Body of pancreas (tissue), 4 donors: ENCODE measurements around the gene MPL. TPM values are rescaled to one million over a fixed set of nuclear protein-coding genes. Genes with fewer than 3 reads are reported as not detected.

Experiments used
- ATAC-seq: fragments of 150-250 bp; one replicate; pipeline ENCODE4 v1.9.1; 2016
- DNase-seq, 4 donors: peaks; one replicate each; pipeline ENCODE4 v3.0.0-alpha.2; 2019
- H3K27ac ChIP-seq, 4 donors: fragments of 200-600 bp; sonication (generic); 1 replicate in 3 of 4; 2 replicates in 1 of 4; pipeline versions ENCODE4 v1.5.1 to v1.6.1; 2016 to 2019; ENCODE audit warnings: mild to moderate bottlenecking in 1 of 4, mixed read lengths in 1 of 4, moderate library complexity in 1 of 4
- H3K27me3 ChIP-seq, 2 donors: fragments of 200-600 bp; sonication (generic); one replicate each; pipeline ENCODE4 v1.6.0; 2016; ENCODE audit warnings: mild to moderate bottlenecking in 1 of 2
- H3K36me3 ChIP-seq, 2 donors: fragments of 200-600 bp; sonication (generic); replicated peaks in 1 of 2; 2 replicates each; pipeline ENCODE4 v1.5.1; 2016; ENCODE audit warnings: low read depth in 2 of 2; ENCODE audit not compliant: insufficient read depth in 1 of 2
- H3K4me1 ChIP-seq: fragments of 200-600 bp; sonication (generic); one replicate; pipeline ENCODE4 v1.6.0; 2016
- H3K4me3 ChIP-seq, 2 donors: fragments of 200-600 bp; sonication (generic); 1 replicate in 1 of 2; 2 replicates in 1 of 2; pipeline ENCODE4 v1.5.1; 2016 to 2019
- H3K9me3 ChIP-seq, 3 donors: fragments of 200-600 bp; sonication (generic); 1 replicate in 2 of 3; 2 replicates in 1 of 3; pipeline ENCODE4 v1.5.1; 2016
- POLR2A ChIP-seq, 3 donors: fragments of 450-650 bp; IDR thresholded peaks; one replicate each; pipeline ENCODE4 v1.6.1; 2016; ENCODE audit warnings: antibody characterized with exemption in 3 of 3, mild to moderate bottlenecking in 2 of 3
- WGBS, 2 donors: methylation state at CpG; one replicate each; pipeline ENCODE4 v1.1.5; 2017; 5-methylcytosine and 5-hydroxymethylcytosine counted together
- intact Hi-C: fragments of 100-400 bp; cut with DNase I; formaldehyde crosslinking; loops from one replicate; pipeline ENCODE4 v1.15.1; 2023
- total RNA-seq, 2 donors: library from RNA; depleted of rRNA; stranded (reverse); fragments of >200 nt; gene quantifications; one replicate each; pipeline ENCODE4 v1.1.0, GENCODE V29; 2016
- TF ChIP-seq, protein P1 (sequence below), 7 experiments: fragments of 450-650 bp in 4 of 7; fragments of 200-600 bp in 3 of 7; sonication (generic) in 3 of 7; IDR thresholded peaks; one replicate each; pipeline ENCODE4 v1.5.1; 2016 to 2019; ENCODE audit warnings: antibody characterized with exemption in 7 of 7

The MPL gene
- total RNA-seq, 2 donors from 2014 or later = not detected

DNA sequence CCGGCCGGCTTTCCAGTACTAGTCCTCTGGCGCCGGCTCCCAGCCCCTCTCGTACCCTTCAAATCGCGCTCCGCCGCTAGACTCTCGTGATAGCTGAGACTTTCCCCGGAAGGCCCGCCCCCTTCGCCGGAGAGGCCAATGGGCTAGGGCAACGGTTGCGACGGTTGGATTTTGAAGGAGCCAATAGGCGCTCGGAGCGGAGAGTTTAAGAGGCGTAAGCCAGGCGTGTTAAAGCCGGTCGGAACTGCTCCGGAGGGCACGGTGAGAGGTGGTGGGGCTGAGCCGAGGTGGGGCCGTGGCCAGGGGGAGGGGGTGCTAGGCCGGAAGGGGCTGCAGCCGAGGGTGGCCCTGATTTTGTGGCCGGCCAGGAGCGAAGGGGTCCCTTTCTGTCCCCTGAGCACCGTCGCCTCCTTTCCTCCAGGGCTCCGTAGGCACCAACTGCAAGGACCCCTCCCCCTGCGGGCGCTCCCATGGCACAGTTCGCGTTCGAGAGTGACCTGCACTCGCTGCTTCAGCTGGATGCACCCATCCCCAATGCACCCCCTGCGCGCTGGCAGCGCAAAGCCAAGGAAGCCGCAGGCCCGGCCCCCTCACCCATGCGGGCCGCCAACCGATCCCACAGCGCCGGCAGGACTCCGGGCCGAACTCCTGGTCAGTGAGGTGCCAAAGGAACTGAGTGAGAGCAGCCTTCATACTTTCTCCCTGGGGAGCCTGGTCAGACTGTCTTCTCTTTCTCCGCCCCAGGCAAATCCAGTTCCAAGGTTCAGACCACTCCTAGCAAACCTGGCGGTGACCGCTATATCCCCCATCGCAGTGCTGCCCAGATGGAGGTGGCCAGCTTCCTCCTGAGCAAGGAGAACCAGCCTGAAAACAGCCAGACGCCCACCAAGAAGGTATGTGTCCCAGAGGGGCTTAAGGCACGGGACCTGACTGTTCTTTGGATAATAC lies 21.4 kb downstream of the MPL start, which contains the start of gene CDC20:
TSS of gene CDC20 (plus strand) at position 236 of the 948 bp plus-strand sequence. CDS start at position 471, 235 bp downstream.
- Histone ChIP-seq H3K4me1 (peaks cover 13% of the 10 kb centered on the region), H3K36me3 (peaks cover 0 to 10% of the 10 kb centered on the region in 2 donors), H3K27me3 (no peaks in the 10 kb centered on the region), H3K9me3 (no peaks in the 10 kb centered on the region), H3K27ac (peak within 1 kb of the TSS; percentile 79 to 93 (median 86)), H3K4me3 (peak within 1 kb of the TSS; percentile 16 to 20)
- intact Hi-C loops = loop anchor here (10.0 kb wide), 1 partner anchor 64 kb away; no protein-coding TSS in a partner anchor
- ATAC-seq = peak; percentile 99
- DNase-seq = peak; percentile 98 to 99 (median 99)
- TF ChIP-seq, protein P1, sequence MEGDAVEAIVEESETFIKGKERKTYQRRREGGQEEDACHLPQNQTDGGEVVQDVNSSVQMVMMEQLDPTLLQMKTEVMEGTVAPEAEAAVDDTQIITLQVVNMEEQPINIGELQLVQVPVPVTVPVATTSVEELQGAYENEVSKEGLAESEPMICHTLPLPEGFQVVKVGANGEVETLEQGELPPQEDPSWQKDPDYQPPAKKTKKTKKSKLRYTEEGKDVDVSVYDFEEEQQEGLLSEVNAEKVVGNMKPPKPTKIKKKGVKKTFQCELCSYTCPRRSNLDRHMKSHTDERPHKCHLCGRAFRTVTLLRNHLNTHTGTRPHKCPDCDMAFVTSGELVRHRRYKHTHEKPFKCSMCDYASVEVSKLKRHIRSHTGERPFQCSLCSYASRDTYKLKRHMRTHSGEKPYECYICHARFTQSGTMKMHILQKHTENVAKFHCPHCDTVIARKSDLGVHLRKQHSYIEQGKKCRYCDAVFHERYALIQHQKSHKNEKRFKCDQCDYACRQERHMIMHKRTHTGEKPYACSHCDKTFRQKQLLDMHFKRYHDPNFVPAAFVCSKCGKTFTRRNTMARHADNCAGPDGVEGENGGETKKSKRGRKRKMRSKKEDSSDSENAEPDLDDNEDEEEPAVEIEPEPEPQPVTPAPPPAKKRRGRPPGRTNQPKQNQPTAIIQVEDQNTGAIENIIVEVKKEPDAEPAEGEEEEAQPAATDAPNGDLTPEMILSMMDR (IDR thresholded peaks at IDR 0.05) = no peak
- TF ChIP-seq POLR2A (IDR thresholded peaks at IDR 0.05) = peak in 1 of 3 donors; percentile 3
- 3 to 5% methylated on average over 21 to 55 of the region's 59 CpGs for WGBS, 2 donors

DNA sequence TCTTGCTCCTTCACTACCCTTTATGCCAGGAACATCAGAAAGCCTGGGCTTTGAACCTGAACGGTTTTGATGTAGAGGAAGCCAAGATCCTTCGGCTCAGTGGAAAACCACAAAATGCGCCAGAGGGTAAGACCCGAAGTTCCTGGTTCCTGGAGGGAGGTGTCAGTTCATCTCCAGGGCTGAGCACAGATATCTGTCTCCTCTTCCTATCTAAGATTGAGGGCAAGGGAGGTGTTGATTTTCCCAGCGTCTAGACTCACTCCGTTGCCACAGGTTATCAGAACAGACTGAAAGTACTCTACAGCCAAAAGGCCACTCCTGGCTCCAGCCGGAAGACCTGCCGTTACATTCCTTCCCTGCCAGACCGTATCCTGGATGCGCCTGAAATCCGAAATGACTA lies 22.1 kb downstream of the MPL start:
- no peak overlapping the region for H3K4me3 ChIP-seq
- peaks cover 13% of the 10 kb centered on the region for H3K4me1 ChIP-seq
- peaks cover 0 to 15% of the 10 kb centered on the region in 2 donors for H3K36me3 ChIP-seq
- DNase-seq = no peak
- WGBS, 2 donors = 30 to 35% methylated on average over 8 to 11 of the region's 11 CpGs
- no peak overlapping the region for H3K27ac ChIP-seq
- ATAC-seq = no peak
- no peak for TF ChIP-seq POLR2A (IDR thresholded peaks at IDR 0.05)
- TF ChIP-seq, protein P1 (IDR thresholded peaks at IDR 0.05) = no peak
- H3K27me3 ChIP-seq = no peaks in the 10 kb centered on the region
- intact Hi-C loops = loop anchor here (10.0 kb wide), 2 partner anchors 65 to 125 kb away; no protein-coding TSS in a partner anchor
- no peaks in the 10 kb centered on the region for H3K9me3 ChIP-seq

DNA sequence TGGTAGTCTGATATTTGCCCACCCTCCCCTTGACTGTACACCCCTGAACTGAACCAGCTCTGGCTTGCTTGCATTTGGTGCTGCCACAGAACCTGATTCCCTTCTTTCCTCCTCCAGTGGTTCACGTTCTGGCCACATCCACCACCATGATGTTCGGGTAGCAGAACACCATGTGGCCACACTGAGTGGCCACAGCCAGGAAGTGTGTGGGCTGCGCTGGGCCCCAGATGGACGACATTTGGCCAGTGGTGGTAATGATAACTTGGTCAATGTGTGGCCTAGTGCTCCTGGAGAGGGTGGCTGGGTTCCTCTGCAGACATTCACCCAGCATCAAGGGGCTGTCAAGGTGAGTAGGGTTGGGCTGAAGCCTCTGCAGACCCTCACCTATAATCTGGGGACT lies 23.0 kb downstream of the MPL start:
- TF ChIP-seq POLR2A (IDR thresholded peaks at IDR 0.05) = no peak
- TF ChIP-seq, protein P1 (IDR thresholded peaks at IDR 0.05) = no peak
- H3K4me3 ChIP-seq = no peak overlapping the region
- ATAC-seq = no peak
- H3K27ac ChIP-seq = no peak overlapping the region
- intact Hi-C loops = loop anchor here (10.0 kb wide), 1 partner anchor 126 kb away; no protein-coding TSS in a partner anchor
- WGBS, 2 donors = 63 to 75% methylated on average over 4 of the region's 4 CpGs
- H3K9me3 ChIP-seq = no peaks in the 10 kb centered on the region
- H3K27me3 ChIP-seq = no peaks in the 10 kb centered on the region
- DNase-seq = no peak
- H3K4me1 ChIP-seq = peaks cover 14% of the 10 kb centered on the region
- H3K36me3 ChIP-seq = peaks cover 0 to 18% of the 10 kb centered on the region in 2 donors

DNA sequence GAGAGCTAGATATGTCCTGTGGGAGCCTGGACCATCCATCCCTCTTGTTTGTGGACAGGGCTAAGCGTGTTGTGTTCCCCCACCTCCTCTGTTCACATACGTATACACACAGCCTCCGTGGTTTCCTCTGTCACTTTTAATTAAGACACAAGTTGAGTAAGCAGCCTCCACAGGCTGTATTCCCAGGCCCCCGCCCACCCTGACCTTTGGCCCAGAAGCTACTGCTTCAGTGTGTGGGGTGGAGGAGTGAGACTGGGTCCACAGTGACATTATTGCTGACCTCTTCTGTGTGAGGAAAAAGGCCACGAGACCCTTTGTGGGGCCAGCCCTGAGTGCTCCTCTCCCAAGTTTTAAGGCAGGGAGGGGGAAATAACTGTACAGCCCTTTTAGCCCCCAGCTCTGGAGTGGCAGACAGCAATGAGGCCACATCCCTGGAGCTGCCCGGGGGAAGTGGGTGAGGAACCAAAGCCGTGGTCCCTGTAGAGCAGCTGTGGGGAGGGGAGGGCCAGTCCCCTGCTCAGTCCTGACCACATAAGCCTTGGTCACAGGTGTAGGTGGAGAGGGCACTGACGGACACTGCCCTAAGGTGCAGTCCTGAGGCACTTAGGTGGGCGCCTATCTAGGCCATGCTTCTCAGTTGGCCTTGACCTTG lies 25.8 kb downstream of the MPL start:
- TF ChIP-seq, protein P1 (IDR thresholded peaks at IDR 0.05) = no peak
- TF ChIP-seq POLR2A (IDR thresholded peaks at IDR 0.05) = no peak
- no peak for DNase-seq
- no peak overlapping the region for H3K27ac ChIP-seq
- H3K4me3 ChIP-seq = no peak overlapping the region
- H3K4me1 ChIP-seq = peaks cover 26% of the 10 kb centered on the region
- 81 to 86% methylated on average over 9 of the region's 9 CpGs for WGBS, 2 donors
- ATAC-seq = no peak
- H3K27me3 ChIP-seq = no peaks in the 10 kb centered on the region
- intact Hi-C loops = loop anchor here (10.0 kb wide), 1 partner anchor 129 kb away; no protein-coding TSS in a partner anchor
- no peaks in the 10 kb centered on the region for H3K9me3 ChIP-seq
- peaks cover 0 to 18% of the 10 kb centered on the region in 2 donors for H3K36me3 ChIP-seq
